ENCODE measurements around the gene DUSP23. TPM values are rescaled to one million over a fixed set of nuclear protein-coding genes. Genes with fewer than 3 reads are reported as not detected.

DUSP23 gene
- total RNA-seq, 1 experiment from 2014 or later, result 34.5 TPM

- DNase-seq (ENCODE audit: low read depth), result no peak
Observed at GRCh38 chr1:159828176-159828575, 47.4 kb downstream of the DUSP23 start.

DNA sequence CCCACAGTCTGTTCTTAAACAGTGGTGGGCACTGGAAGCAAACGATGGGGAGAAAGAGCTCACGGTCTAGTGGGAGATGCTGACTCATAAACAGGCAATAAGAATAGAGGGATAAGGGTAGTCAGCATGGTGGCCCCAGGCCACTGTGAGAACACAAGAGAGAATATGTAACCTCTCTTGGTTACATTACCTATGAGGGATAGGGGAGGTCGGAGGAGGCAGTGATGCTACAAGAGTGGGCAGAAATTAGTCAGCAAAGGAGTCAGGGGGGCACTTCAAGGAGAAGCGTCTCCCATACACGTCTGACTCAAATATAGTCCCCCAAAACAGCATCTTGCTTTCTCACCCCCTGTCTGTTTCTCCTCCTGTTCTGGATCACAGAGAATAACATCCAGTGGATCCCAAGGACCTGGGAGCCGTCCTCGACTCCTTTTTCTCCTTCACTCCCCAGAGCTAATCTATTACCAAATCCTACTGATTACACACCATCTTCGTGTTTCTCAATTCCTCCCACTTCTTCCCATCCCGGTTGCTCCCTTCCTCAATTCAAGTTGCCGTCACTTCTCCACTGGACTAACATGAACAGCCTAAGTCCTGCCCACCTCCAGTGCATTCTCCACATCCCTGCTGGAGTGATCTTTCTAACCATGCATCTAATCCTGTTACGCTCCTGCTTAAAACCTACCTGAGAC is 48.0 kb downstream of the DUSP23 start:
- DNase-seq (ENCODE audit: low read depth), result no peak

- DNase-seq (ENCODE audit: low read depth), result no peak
Observed at GRCh38 chr1:159829273-159829634, 48.5 kb downstream of the DUSP23 start.

- peak; percentile 61 for DNase-seq (ENCODE audit: low read depth)
Observed at GRCh38 chr1:159829822-159830465, 49.2 kb downstream of the DUSP23 start.

GRCh38 chr1:159830722-159831121 is 50.0 kb downstream of the DUSP23 start:
- no peak for DNase-seq (ENCODE audit: low read depth)

DNA sequence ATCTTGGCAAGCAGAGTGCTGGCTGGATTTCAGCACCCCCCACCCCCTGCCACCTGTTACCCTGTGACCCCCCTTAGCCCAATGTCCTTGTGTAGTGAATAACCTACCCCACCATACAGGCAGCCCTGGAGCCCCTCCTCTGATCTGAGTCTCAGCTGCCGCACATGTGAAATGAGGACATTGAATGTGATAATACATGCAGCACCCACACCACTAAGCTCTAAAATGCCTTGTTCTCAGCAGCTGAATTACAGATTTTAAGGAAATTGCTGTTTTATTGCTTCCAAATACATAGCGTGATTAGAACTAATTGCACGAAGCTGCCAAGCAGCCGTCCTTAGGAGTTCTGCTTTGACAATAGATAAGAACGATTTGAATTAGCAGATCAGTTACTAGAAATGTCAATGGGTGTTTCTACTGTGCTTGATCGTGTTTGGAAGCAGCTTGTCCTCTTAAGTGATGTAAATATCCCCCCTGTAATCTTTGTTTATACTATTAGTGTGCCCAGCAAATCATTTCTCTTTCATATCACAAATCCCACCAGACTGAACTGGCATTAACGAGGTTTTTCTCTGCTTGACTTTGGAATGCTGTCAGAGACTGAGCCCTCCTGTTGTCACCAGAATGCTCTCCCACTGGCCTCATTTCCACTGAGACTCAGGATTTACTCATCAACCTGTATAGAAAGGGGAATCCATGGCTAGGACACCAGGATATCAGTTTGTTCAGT is 50.8 kb downstream of the DUSP23 start:
- DNase-seq (ENCODE audit: low read depth), result no peak

Other genes starting within 250 kb of the DUSP23 start
- gene OR10J5, start 245.0 kb upstream of the DUSP23 start, total RNA-seq (2014; rRNA removed; shearing (Covaris generic)), result not detected in 2 replicates
- not detected in 2 replicates for gene APCS, start 193.1 kb upstream of the DUSP23 start, total RNA-seq (2014; rRNA removed; shearing (Covaris generic))
- not detected in 2 replicates for gene CRP, start 66.4 kb upstream of the DUSP23 start, total RNA-seq (2014; rRNA removed; shearing (Covaris generic))
- 0.10 TPM in 1 of 2 replicates, not detected in the other for gene FCRL6, start 21.4 kb downstream of the DUSP23 start, total RNA-seq (2014; rRNA removed; shearing (Covaris generic))
- gene SLAMF8, start 45.9 kb downstream of the DUSP23 start, total RNA-seq (2014; rRNA removed; shearing (Covaris generic)), result 1.5 and 2.6 TPM in 2 replicates
- gene VSIG8, start 81.7 kb downstream of the DUSP23 start, total RNA-seq (2014; rRNA removed; shearing (Covaris generic)), result 0.20 TPM in 1 of 2 replicates, not detected in the other
- gene CFAP45, start 119.2 kb downstream of the DUSP23 start, total RNA-seq (2014; rRNA removed; shearing (Covaris generic)), result 2.2 and 2.9 TPM in 2 replicates
- 811 and 1,008 TPM in 2 replicates for gene TAGLN2, start 144.5 kb downstream of the DUSP23 start, total RNA-seq (2014; rRNA removed; shearing (Covaris generic))
- gene IGSF9, start 164.7 kb downstream of the DUSP23 start, total RNA-seq (2014; rRNA removed; shearing (Covaris generic)), result not detected in 2 replicates
- 0.60 and 0.88 TPM in 2 replicates for gene SLAMF9, start 173.3 kb downstream of the DUSP23 start, total RNA-seq (2014; rRNA removed; shearing (Covaris generic))

Measured in RPMI7951 (cell line).